ENCODE data around the gene RAX2.

Gene RAX2

DNA sequence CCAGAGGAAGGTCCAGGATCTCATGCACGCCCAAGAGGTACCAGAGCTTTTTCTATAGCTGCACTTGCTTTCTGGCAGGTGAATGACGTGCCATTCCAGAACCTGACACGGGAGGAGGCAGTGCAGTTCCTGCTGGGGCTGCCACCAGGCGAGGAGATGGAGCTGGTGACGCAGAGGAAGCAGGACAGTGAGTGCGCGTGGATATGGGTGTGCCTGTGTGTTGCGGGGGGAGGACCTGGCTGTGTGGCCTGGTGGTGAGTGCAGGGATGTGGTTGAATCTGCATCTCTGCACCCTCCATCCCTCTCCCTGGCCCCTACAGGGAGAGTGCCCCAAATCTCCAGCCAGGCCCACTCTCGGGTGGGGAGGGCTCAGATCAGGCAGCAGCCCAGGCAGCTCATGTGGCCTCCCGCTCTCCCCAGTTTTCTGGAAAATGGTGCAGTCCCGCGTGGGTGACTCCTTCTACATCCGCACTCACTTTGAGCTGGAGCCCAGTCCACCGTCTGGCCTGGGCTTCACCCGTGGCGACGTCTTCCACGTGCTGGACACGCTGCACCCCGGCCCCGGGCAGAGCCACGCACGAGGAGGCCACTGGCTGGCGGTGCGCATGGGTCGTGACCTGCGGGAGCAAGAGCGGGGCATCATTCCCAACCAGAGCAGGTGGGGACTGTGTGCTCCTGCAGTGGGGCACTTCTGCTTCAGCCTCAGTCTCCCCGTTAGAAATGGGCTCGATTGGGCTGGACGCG, 33.4 kb downstream of the RAX2 start:
- Histone ChIP-seq H3K27me3 (peaks cover 29% of the 10 kb centered on the region), H3K4me3 (ENCODE audit: low read depth, low read length) (no peak overlapping the region)
- TF ChIP-seq, protein P1, sequence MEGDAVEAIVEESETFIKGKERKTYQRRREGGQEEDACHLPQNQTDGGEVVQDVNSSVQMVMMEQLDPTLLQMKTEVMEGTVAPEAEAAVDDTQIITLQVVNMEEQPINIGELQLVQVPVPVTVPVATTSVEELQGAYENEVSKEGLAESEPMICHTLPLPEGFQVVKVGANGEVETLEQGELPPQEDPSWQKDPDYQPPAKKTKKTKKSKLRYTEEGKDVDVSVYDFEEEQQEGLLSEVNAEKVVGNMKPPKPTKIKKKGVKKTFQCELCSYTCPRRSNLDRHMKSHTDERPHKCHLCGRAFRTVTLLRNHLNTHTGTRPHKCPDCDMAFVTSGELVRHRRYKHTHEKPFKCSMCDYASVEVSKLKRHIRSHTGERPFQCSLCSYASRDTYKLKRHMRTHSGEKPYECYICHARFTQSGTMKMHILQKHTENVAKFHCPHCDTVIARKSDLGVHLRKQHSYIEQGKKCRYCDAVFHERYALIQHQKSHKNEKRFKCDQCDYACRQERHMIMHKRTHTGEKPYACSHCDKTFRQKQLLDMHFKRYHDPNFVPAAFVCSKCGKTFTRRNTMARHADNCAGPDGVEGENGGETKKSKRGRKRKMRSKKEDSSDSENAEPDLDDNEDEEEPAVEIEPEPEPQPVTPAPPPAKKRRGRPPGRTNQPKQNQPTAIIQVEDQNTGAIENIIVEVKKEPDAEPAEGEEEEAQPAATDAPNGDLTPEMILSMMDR (IDR thresholded peaks at IDR 0.05; ENCODE audit: low read depth, low read length), result no peak

DNA sequence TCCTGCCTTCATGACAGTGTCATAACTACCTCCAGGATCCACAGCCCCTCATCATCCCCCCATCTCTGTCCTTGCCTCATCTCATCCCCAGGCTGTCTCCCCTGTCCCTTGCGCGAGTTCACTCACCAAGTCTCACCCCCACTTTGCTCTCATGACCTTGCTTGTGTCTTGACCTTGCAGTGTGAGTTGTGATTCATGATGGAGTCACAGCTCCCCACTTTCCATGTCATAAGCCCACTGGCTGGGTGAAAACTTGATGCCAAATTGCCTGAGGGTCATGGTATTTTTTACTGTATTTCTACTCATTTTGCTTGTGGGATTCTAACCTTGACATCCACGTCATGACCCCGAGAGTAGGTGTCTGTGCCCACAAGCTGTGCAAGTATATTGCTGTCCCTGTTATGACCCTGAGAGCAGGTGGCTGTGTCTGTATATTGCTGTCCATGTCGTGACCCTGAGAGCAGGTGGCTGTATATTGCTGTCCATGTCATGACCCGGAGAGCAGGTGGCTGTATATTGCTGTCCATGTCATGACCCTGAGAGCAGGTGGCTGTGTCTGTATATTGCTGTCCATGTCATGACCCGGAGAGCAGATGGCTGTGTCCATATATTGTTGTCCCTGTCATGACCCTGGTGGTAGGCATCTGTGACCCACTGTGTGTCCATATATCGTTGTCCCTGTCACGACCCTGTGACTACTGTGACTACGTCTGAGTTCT, 34.4 kb downstream of the RAX2 start:
- Histone ChIP-seq H3K9me3 (no peaks in the 10 kb centered on the region; the same call in 1 of the 2 replicates), H3K36me3 (no peaks in the 10 kb centered on the region), H3K4me3 (ENCODE audit: low read depth, low read length) (no peak overlapping the region), H3K4me1 (no peaks in the 10 kb centered on the region), H3K27me3 (peaks cover 34% of the 10 kb centered on the region)
- TF ChIP-seq, protein P1 (IDR thresholded peaks at IDR 0.05; ENCODE audit: low read depth, low read length), result no peak
- DNase-seq, result no peak

More for the DNA sequence above, 33.4 kb downstream of the RAX2 start:
- no peak for DNase-seq
- no peaks in the 10 kb centered on the region for H3K36me3 ChIP-seq
- H3K4me1 ChIP-seq, result no peaks in the 10 kb centered on the region
- no peaks in the 10 kb centered on the region; the same call in 1 of the 2 replicates for H3K9me3 ChIP-seq

GRCh38 chr19:3736106-3736724, 35.8 kb downstream of the RAX2 start:
- TF ChIP-seq, protein P1 (IDR thresholded peaks at IDR 0.05; ENCODE audit: low read depth, low read length), result no peak
- Histone ChIP-seq H3K4me1 (no peaks in the 10 kb centered on the region), H3K9me3 (no peaks in the 10 kb centered on the region; the same call in 1 of the 2 replicates), H3K4me3 (ENCODE audit: low read depth, low read length) (no peak overlapping the region), H3K36me3 (no peaks in the 10 kb centered on the region), H3K27me3 (peaks cover 34% of the 10 kb centered on the region)
- no peak for DNase-seq

- peaks cover 34% of the 10 kb centered on the region for H3K27me3 ChIP-seq
- no peaks in the 10 kb centered on the region; the same call in 1 of the 2 replicates for H3K9me3 ChIP-seq
- TF ChIP-seq, protein P1 (IDR thresholded peaks at IDR 0.05; ENCODE audit: low read depth, low read length), result no peak
- no peaks in the 10 kb centered on the region for H3K36me3 ChIP-seq
- H3K4me3 ChIP-seq (ENCODE audit: low read depth, low read length), result no peak overlapping the region
- H3K4me1 ChIP-seq, result no peaks in the 10 kb centered on the region
- DNase-seq, result no peak
Measured at GRCh38 chr19:3734310-3734600, 37.8 kb downstream of the RAX2 start.

GRCh38 chr19:3733549-3734309, 38.3 kb downstream of the RAX2 start:
- TF ChIP-seq, protein P1 (IDR thresholded peaks at IDR 0.05; ENCODE audit: low read depth, low read length), result no peak
- no peak for DNase-seq
- Histone ChIP-seq H3K4me1 (no peaks in the 10 kb centered on the region), H3K27me3 (peaks cover 34% of the 10 kb centered on the region), H3K9me3 (no peaks in the 10 kb centered on the region; the same call in 1 of the 2 replicates), H3K36me3 (no peaks in the 10 kb centered on the region), H3K4me3 (ENCODE audit: low read depth, low read length) (no peak overlapping the region)

Measured in BE2C (cell line).